GM23338 (cell line): ENCODE data around the gene HTRA1. TPM values are rescaled to one million over a fixed set of nuclear protein-coding genes. Genes with fewer than 3 reads are reported as not detected.

ENCODE experiments used
- ATAC-seq: fragments of 200-7000 bp; cut with Tn5 transposase; 3 replicates; pipeline ENCODE4 v1.9.1; 2020
- DNase-seq: peaks from one replicate; pipeline ENCODE4 v3.0.0-alpha.2; 2015; ENCODE audit warnings: low spot score
- H2AFZ ChIP-seq: fragments of 200-600 bp; sonication (generic); 2 replicates; pipeline ENCODE4 v1.8.0; 2016; ENCODE audit warnings: antibody characterized with exemption, mild to moderate bottlenecking, moderate library complexity
- H3F3A ChIP-seq: fragments of 200-600 bp; sonication (generic); replicated peaks from 2 replicates; pipeline ENCODE4 v1.8.0; 2017; ENCODE audit warnings: antibody characterized with exemption, mixed run types, low read depth
- H3K27ac ChIP-seq: fragments of 200-600 bp; sonication (generic); 2 replicates; pipeline ENCODE4 v1.6.1; 2016; ENCODE audit warnings: low read depth
- H3K27me3 ChIP-seq: fragments of 200-600 bp; sonication (generic); 2 replicates; pipeline ENCODE4 v1.8.0; 2016; ENCODE audit warnings: mild to moderate bottlenecking, mixed run types, moderate library complexity; ENCODE audit not compliant: insufficient read depth
- H3K36me3 ChIP-seq: fragments of 200-600 bp; sonication (generic); 2 replicates; pipeline ENCODE4 v1.8.0; 2016; ENCODE audit warnings: mild to moderate bottlenecking; ENCODE audit not compliant: insufficient read depth
- H3K4me1 ChIP-seq: fragments of 200-600 bp; sonication (generic); 2 replicates; pipeline ENCODE4 v1.8.0; 2016; ENCODE audit warnings: mild to moderate bottlenecking, moderate library complexity; ENCODE audit not compliant: insufficient read depth
- H3K4me2 ChIP-seq: fragments of 200-600 bp; sonication (generic); 2 replicates; pipeline ENCODE4 v1.7.1; 2017; ENCODE audit warnings: mixed run types
- H3K4me3 ChIP-seq: fragments of 200-600 bp; sonication (generic); 2 replicates; pipeline ENCODE4 v1.6.1; 2016; ENCODE audit warnings: mixed run types
- H3K79me2 ChIP-seq: fragments of 200-600 bp; sonication (generic); replicated peaks from 2 replicates; pipeline ENCODE4 v1.8.0; 2017; ENCODE audit warnings: mild to moderate bottlenecking; ENCODE audit not compliant: insufficient read depth
- H3K9me2 ChIP-seq: fragments of 200-600 bp; sonication (generic); 2 replicates; pipeline ENCODE4 v1.8.0; 2017; ENCODE audit not compliant: insufficient read depth
- H4K20me1 ChIP-seq: fragments of 200-600 bp; sonication (generic); replicated peaks from 2 replicates; pipeline ENCODE4 v1.8.0; 2017; ENCODE audit warnings: mild to moderate bottlenecking; ENCODE audit not compliant: insufficient read depth
- H3K27ac Mint-ChIP-seq: 2 replicates; pipeline ENCODE4 v1.8.0; 2020; ENCODE audit warnings: inconsistent platforms, mild to moderate bottlenecking, moderate library complexity, mixed read lengths
- H3K27me3 Mint-ChIP-seq: 3 replicates; pipeline ENCODE4 v1.8.0; 2022; ENCODE audit warnings: low read depth, mild to moderate bottlenecking, moderate library complexity, mixed read lengths, inconsistent platforms; ENCODE audit not compliant: insufficient read depth, poor library complexity
- H3K36me3 Mint-ChIP-seq: 3 replicates; pipeline ENCODE4 v1.8.0; 2021; ENCODE audit warnings: low read depth, mild to moderate bottlenecking, inconsistent platforms, moderate library complexity, mixed read lengths
- H3K4me1 Mint-ChIP-seq: 3 replicates; pipeline ENCODE4 v1.8.0; 2020; ENCODE audit warnings: mild to moderate bottlenecking, inconsistent platforms, mixed read lengths
- H3K4me3 Mint-ChIP-seq: 3 replicates; pipeline ENCODE4 v1.8.0; 2021; ENCODE audit warnings: moderate library complexity, mild to moderate bottlenecking, inconsistent platforms, mixed read lengths
- H3K9me3 Mint-ChIP-seq: 3 replicates; pipeline ENCODE4 v1.8.0; 2020; ENCODE audit warnings: moderate library complexity, mild to moderate bottlenecking, inconsistent platforms, mixed read lengths
- CREB1 ChIP-seq: fragments of 250-450 bp; sonication (Bioruptor Pico); IDR thresholded peaks from 2 replicates; pipeline ENCODE4 v1.5.0; 2020; ENCODE audit warnings: low read depth, mild to moderate bottlenecking, moderate library complexity
- EZH2 ChIP-seq: fragments of 200-600 bp; sonication (generic); IDR thresholded peaks from one replicate; pipeline ENCODE4 v1.8.0; 2017; ENCODE audit warnings: antibody characterized with exemption, mild to moderate bottlenecking, low read depth; ENCODE audit not compliant: unreplicated experiment
- JUNB ChIP-seq: IDR thresholded peaks from one replicate; pipeline ENCODE4 v1.6.1; 2016; ENCODE audit warnings: antibody characterized with exemption; ENCODE audit not compliant: unreplicated experiment
- NANOG ChIP-seq: IDR thresholded peaks from 2 replicates; pipeline ENCODE4 v1.6.1; 2016; ENCODE audit warnings: antibody characterized with exemption, borderline replicate concordance
- POLR2AphosphoS5 ChIP-seq: IDR thresholded peaks from 2 replicates; pipeline ENCODE4 v1.6.1; 2016; ENCODE audit warnings: antibody characterized with exemption, low read depth
- REST ChIP-seq: IDR thresholded peaks from one replicate; pipeline ENCODE4 v1.6.1; 2018; ENCODE audit warnings: antibody characterized with exemption; ENCODE audit not compliant: unreplicated experiment
- STAT1 ChIP-seq: IDR thresholded peaks from one replicate; pipeline ENCODE4 v1.6.1; 2016; ENCODE audit warnings: antibody characterized with exemption; ENCODE audit not compliant: unreplicated experiment
- ZNF331 ChIP-seq: fragments of 250-450 bp; sonication (Bioruptor Pico); IDR thresholded peaks from 2 replicates; pipeline ENCODE4 v1.5.0; 2020; ENCODE audit warnings: low read depth, mild to moderate bottlenecking, moderate library complexity
- polyA plus RNA-seq: library from polyadenylated mRNA; unstranded; fragments of >200 nt; fragmentation: Nextera tagmentation; extraction: Ambion mirVana; gene quantifications from 2 replicates; pipeline ENCODE4 v1.2.1, GENCODE V29; 2016
- total RNA-seq: library from RNA; depleted of rRNA; stranded (reverse); fragments of >200 nt; shearing (Covaris generic); gene quantifications from 2 replicates; pipeline ENCODE4 v1.2.3, GENCODE V29; 2014
- TF ChIP-seq, protein P1 (sequence below): IDR thresholded peaks from 2 replicates; pipeline ENCODE4 v1.6.1; 2016; ENCODE audit warnings: antibody characterized with exemption
- TF ChIP-seq, protein P2 (sequence below), 2 experiments: fragments of 200-600 bp in 1 of 2; sonication (generic) in 1 of 2; conservative IDR thresholded peaks; 2 replicates each; pipeline versions ENCODE4 v1.5.1 to v1.6.1; 2016 to 2017; ENCODE audit warnings: antibody characterized with exemption in 2 of 2, low read depth in 2 of 2, mild to moderate bottlenecking in 2 of 2, moderate library complexity in 1 of 2

The HTRA1 gene
- total and polyA plus RNA-seq, 2 experiments from 2014 or later, result 8.1 to 16.1 TPM

DNA sequence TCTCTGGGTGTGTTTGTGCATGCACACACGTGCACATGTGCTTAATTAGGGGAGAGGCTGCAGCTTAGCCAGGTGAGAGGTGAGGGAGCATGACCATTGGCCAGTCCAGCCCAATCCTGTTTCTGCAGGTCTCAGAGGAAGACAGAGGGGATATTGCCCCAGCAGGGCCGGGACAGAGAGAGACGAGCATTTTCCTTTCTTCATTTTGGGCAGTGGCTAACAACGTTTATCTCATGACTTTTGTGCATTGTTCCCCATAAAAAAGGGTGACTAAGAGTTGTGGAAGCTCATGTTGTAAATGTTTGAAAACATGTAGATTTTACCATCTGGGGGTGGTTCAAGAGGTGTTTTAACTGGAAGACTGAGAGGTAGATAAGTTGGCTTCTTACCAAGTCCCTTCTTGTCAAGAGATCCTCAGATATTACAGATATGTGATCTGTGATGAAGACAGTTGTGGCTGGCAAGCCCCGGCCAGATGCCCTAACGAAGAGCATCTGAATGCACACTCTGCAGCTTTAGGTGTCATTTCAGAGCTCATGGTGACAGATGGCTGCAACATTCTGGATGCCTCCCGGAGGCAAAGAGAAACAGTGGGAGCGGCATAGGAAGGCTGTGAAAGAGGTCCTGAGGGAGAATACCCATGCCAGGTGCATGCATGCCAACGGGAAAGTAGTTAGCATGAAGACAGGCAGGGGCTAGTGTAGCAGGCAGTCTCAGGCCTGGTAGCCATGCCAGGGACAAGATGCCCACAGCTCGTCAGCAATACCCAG lies 82.5 kb downstream of the HTRA1 start:
- DNase-seq (no peak), ATAC-seq (no peak)
- Mint-ChIP-seq H3K9me3 (no peaks in the 10 kb centered on the region), H3K36me3 (no peaks in the 10 kb centered on the region), H3K4me1 (no peaks in the 10 kb centered on the region; the same call in 2 of the 3 replicates), H3K27me3 (peaks cover 3% of the 10 kb centered on the region), H3K4me3 (no peak overlapping the region), H3K27ac (no peak overlapping the region)
- Histone ChIP-seq H3K9me2 (no peaks in the 10 kb centered on the region), H3K27ac (no peak overlapping the region), H3K36me3 (no peaks in the 10 kb centered on the region), H4K20me1 (no peaks in the 10 kb centered on the region), H3K27me3 (no peaks in the 10 kb centered on the region), H3K79me2 (no peaks in the 10 kb centered on the region), H3K4me1 (no peaks in the 10 kb centered on the region), H2AFZ (no peak overlapping the region), H3F3A (no peaks in the 10 kb centered on the region), H3K4me3 (no peak overlapping the region), H3K4me2 (no peak overlapping the region)
- TF ChIP-seq CREB1, result no peak
- TF ChIP-seq JUNB, result no peak
- no peak for TF ChIP-seq ZNF331 (CRISPR knock-in tag)
- TF ChIP-seq EZH2, result no peak
- TF ChIP-seq REST, result no peak
- TF ChIP-seq STAT1, result no peak
- no peak for TF ChIP-seq POLR2AphosphoS5
- TF ChIP-seq, protein P1, sequence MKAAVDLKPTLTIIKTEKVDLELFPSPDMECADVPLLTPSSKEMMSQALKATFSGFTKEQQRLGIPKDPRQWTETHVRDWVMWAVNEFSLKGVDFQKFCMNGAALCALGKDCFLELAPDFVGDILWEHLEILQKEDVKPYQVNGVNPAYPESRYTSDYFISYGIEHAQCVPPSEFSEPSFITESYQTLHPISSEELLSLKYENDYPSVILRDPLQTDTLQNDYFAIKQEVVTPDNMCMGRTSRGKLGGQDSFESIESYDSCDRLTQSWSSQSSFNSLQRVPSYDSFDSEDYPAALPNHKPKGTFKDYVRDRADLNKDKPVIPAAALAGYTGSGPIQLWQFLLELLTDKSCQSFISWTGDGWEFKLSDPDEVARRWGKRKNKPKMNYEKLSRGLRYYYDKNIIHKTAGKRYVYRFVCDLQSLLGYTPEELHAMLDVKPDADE, result no peak
- TF ChIP-seq, protein P2, sequence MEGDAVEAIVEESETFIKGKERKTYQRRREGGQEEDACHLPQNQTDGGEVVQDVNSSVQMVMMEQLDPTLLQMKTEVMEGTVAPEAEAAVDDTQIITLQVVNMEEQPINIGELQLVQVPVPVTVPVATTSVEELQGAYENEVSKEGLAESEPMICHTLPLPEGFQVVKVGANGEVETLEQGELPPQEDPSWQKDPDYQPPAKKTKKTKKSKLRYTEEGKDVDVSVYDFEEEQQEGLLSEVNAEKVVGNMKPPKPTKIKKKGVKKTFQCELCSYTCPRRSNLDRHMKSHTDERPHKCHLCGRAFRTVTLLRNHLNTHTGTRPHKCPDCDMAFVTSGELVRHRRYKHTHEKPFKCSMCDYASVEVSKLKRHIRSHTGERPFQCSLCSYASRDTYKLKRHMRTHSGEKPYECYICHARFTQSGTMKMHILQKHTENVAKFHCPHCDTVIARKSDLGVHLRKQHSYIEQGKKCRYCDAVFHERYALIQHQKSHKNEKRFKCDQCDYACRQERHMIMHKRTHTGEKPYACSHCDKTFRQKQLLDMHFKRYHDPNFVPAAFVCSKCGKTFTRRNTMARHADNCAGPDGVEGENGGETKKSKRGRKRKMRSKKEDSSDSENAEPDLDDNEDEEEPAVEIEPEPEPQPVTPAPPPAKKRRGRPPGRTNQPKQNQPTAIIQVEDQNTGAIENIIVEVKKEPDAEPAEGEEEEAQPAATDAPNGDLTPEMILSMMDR (conservative IDR thresholded peaks at IDR 0.05; ENCODE audit: low read depth in 2 of 2), result no peak
- no peak for TF ChIP-seq NANOG
